Naive thymus-derived CD8-positive, alpha-beta T cell (primary cell): Measurements from ENCODE around the gene SERPING1. TPM values are rescaled to one million over a fixed set of nuclear protein-coding genes. Genes with fewer than 3 reads are reported as not detected.
A peak's percentile ranks its signal among the peaks of the same experiment; 100 is the strongest.

Experiments
- ATAC-seq, 2 donors: fragments of 150-1000 bp; cut with Tn5 transposase in 1 of 2; sonication (Bioruptor Pico), chemical (Tn5 transposase) in 1 of 2; 1 replicate in 1 of 2; 2 replicates in 1 of 2; pipeline ENCODE4 v1.10.0; 2021; ENCODE audit warnings: mild to moderate bottlenecking in 2 of 2, moderate library complexity in 2 of 2
- POLR2A ChIA-PET: fragments of 350-600 bp; sonication (Branson Sonifier 250); formaldehyde crosslinking; loops from one replicate; lab custom pipeline; 2021; ENCODE audit warnings: antibody characterized with exemption; lab: Charles Lee
- DNase-seq, 10 donors: peaks; one replicate each; pipeline versions ENCODE4 v3.0.0 to v3.0.0-alpha.2; 2020 to 2022
- H3K27ac Mint-ChIP-seq, 10 donors: one replicate each; pipeline ENCODE4 v1.8.0; 2020 to 2022; ENCODE audit warnings: mild to moderate bottlenecking in 10 of 10, mixed read lengths in 10 of 10, moderate library complexity in 4 of 10, inconsistent platforms in 1 of 10
- H3K27me3 Mint-ChIP-seq, 5 donors: one replicate each; pipeline ENCODE4 v1.8.0; 2021 to 2022; ENCODE audit warnings: mixed read lengths in 5 of 5
- H3K36me3 Mint-ChIP-seq, 3 donors: one replicate each; pipeline ENCODE4 v1.8.0; 2020 to 2022; ENCODE audit warnings: mixed read lengths in 3 of 3, mild to moderate bottlenecking in 2 of 3, inconsistent platforms in 1 of 3
- H3K4me1 Mint-ChIP-seq, 4 donors: one replicate each; pipeline ENCODE4 v1.8.0; 2021 to 2022; ENCODE audit warnings: mixed read lengths in 4 of 4
- H3K4me3 Mint-ChIP-seq, 10 donors: one replicate each; pipeline ENCODE4 v1.8.0; 2020 to 2022; ENCODE audit warnings: mild to moderate bottlenecking in 10 of 10, mixed read lengths in 10 of 10, moderate library complexity in 6 of 10, inconsistent platforms in 1 of 10
- H3K9me3 Mint-ChIP-seq, 9 donors: one replicate each; pipeline ENCODE4 v1.8.0; 2020 to 2022; ENCODE audit warnings: mixed read lengths in 9 of 9, mild to moderate bottlenecking in 3 of 9, inconsistent platforms in 1 of 9, moderate library complexity in 1 of 9
- polyA plus RNA-seq, 3 donors: library from polyadenylated mRNA; unstranded; fragments of 300-500 nt; fragmentation: Illumina TruSeq; gene quantifications; one replicate each; pipeline ENCODE4 v1.2.3, GENCODE V29; 2021
- total RNA-seq, 8 experiments: library from RNA in 2 of 8; stranded (reverse) in 2 of 8; gene quantifications; one replicate each; pipeline ENCODE4 v1.2.3 and lab custom pipeline; 2021 to 2026

Gene SERPING1
- total and polyA plus RNA-seq, 5 experiments from 2014 or later, result not detected

DNA sequence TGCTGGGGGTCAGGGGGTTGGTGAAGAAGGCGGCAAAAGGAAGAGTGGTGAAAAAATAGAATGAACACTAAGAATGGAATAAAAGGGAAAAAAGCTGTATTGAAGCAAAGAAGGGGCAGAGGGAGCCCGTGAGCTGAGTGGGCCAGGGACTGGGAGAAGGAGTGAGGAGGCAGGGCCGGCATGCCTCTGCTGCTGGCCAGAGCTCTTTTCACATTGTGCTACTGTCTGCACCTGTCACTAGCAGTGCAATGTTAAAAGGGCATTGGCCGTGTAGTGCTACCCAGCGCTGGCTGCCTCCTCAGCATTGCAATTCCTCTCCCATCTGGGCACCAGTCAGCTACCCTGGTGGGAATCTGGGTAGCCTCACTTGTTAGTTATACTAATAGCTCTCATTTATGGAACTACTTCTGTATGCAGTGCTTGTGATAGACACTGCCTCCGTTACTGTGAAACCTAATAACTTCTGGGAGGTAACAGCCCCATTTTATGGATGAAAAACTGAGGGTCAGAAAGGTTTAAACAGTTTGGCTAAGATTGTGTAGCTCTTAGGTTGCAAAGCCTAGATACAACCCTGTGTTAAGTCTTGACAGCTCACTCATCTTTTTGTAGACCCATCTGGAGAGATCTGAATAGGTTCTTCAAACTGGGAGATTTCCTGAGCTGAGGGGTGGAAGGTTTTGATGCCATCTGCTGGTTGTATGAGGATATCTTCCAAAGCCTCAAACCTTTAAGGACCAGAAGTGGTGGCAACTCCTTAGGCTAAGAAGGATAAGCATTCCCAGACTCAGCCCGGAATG, 43.7 kb downstream of the SERPING1 start:
- POLR2A ChIA-PET, result interaction anchor here (0.9 to 4.3 kb wide), 3 partner anchors 27 to 103 kb away, joined by 3 to 33 read pairs (median 3); partner anchors contain the start of genes UBE2L6 and ZDHHC5
- peaks cover 8 to 25% (median 22%) of the 10 kb centered on the region in 4 donors for H3K4me1 Mint-ChIP-seq
- ATAC-seq (peak in 1 of 2 donors; percentile 23), DNase-seq (peak in 3 of 10 donors; percentile 29 to 47 (median 42))
- peak overlapping the region in 2 of 10 donors; percentile 22 to 26 for H3K4me3 Mint-ChIP-seq
- no peaks in the 10 kb centered on the region for H3K9me3 Mint-ChIP-seq
- no peaks in the 10 kb centered on the region for H3K36me3 Mint-ChIP-seq
- peaks cover 1 to 44% (median 18%) of the 10 kb centered on the region in 5 donors for H3K27me3 Mint-ChIP-seq
- H3K27ac Mint-ChIP-seq, result peak overlapping the region in 1 of 10 donors; percentile 23

DNA sequence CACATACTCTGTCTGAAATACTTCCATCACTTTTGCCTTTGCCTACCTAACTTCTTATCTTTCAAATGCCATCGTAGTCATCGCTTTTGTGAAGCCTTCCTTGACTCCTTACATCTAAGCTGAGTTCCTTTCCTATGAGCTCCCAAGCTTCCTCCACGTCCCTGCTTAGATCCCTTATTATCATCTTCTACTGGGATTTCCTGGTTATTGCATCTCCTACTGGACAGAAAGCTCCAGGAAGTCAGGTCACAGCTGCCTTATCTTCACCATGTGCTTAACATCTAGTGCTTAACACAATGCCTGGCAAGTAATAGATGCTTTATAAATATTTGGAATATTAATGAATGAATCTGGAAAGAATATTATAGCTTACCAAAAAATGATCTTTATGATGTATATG, 46.3 kb downstream of the SERPING1 start:
- ATAC-seq, result no peak
- H3K27me3 Mint-ChIP-seq, result peaks cover 13 to 56% (median 35%) of the 10 kb centered on the region in 5 donors
- no peak overlapping the region for H3K27ac Mint-ChIP-seq
- DNase-seq, result no peak
- H3K4me3 Mint-ChIP-seq, result no peak overlapping the region
- H3K9me3 Mint-ChIP-seq, result no peaks in the 10 kb centered on the region
- H3K4me1 Mint-ChIP-seq, result peaks cover 12 to 43% (median 35%) of the 10 kb centered on the region in 4 donors
- POLR2A ChIA-PET, result interaction anchor here (0.6 to 2.2 kb wide), 4 partner anchors 13 to 146 kb away, joined by 4 to 12 read pairs (median 6); partner anchors contain the start of gene UBE2L6
- no peaks in the 10 kb centered on the region for H3K36me3 Mint-ChIP-seq

DNA sequence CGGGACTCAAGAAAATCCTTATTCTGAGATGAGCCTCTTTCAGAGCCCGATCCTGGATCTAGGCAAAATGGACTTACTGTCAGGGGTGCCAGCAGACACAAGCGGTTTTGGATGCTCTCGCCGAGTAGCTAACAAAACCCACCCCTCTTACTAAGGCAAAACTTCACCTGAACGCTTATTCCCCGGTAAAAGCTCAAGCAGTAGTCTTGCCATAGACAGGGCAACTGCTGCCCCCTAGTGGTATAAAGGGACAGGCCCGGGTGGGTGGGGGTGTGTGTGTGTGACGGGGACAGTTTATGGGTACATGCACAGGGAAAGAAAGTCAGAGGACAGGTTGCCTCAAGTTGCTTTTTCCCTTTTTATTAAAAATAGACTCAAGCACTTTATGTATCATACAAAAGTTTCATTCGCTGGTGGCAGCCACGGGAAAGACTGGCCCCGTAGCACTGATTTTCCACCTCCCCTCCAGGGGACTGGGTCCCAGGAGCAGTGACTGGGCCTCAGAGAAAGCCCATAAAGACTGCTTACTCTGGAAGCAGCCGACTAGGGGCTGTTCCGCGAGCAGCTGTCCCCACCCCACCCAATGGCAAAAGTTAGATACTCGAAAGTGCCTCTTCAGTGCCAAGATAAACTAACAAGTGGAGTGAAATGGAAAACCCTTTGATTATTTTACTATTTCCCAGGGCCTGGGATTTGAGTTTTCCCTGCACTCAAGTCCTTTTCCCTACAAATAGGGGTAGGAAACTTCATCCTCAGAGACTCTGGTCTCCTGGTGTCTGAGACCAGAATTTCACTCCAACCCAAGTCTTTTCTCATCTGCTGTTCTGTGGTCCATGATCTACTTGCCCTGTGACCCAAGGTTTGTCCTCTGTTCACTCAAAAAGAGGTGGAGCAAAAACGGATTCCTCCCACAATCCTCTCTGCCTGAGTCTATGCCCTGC, 47.5 kb downstream of the SERPING1 start:
- no peaks in the 10 kb centered on the region for H3K9me3 Mint-ChIP-seq
- peak overlapping the region in 3 of 10 donors; percentile 21 to 41 (median 41) for H3K27ac Mint-ChIP-seq
- DNase-seq, result peak; percentile 70 to 93 (median 85)
- H3K36me3 Mint-ChIP-seq, result no peaks in the 10 kb centered on the region
- H3K4me1 Mint-ChIP-seq, result peaks cover 15 to 50% (median 39%) of the 10 kb centered on the region in 4 donors
- H3K27me3 Mint-ChIP-seq, result peaks cover 13 to 59% (median 38%) of the 10 kb centered on the region in 5 donors
- H3K4me3 Mint-ChIP-seq, result peak overlapping the region in 1 of 10 donors; percentile 25
- POLR2A ChIA-PET, result interaction anchor here (0.7 to 2.2 kb wide), 5 partner anchors 12 to 155 kb away, joined by 3 to 12 read pairs (median 5); partner anchors contain the start of gene UBE2L6
- ATAC-seq, result peak; percentile 72 to 77

DNA sequence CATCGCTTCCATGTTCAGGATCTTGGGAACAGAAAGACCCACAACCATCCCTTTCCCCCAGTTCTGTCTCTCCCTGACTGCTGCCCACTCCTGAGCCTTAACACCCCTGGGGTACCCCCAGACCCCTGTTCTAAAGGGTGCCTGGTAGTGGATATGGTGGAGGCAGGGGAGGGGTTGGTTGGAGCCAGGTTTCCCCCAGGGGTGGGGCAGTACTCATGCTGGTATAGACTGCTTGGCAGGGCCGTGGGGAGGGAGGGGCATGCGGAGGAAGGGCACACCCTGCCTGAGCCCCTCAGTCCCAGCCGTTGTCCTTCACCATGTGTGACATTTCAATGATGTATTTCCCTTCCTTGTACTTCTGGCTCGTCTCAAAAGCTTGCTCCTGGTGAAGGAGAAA, 48.2 kb downstream of the SERPING1 start:
- no peak for ATAC-seq
- H3K27me3 Mint-ChIP-seq, result peaks cover 13 to 59% (median 38%) of the 10 kb centered on the region in 5 donors
- no peaks in the 10 kb centered on the region for H3K36me3 Mint-ChIP-seq
- H3K27ac Mint-ChIP-seq, result peak overlapping the region in 4 of 10 donors; percentile 10 to 69 (median 31)
- H3K4me3 Mint-ChIP-seq, result no peak overlapping the region
- POLR2A ChIA-PET, result no interaction called here
- no peaks in the 10 kb centered on the region for H3K9me3 Mint-ChIP-seq
- peaks cover 17 to 55% (median 45%) of the 10 kb centered on the region in 4 donors for H3K4me1 Mint-ChIP-seq
- DNase-seq, result no peak

DNA sequence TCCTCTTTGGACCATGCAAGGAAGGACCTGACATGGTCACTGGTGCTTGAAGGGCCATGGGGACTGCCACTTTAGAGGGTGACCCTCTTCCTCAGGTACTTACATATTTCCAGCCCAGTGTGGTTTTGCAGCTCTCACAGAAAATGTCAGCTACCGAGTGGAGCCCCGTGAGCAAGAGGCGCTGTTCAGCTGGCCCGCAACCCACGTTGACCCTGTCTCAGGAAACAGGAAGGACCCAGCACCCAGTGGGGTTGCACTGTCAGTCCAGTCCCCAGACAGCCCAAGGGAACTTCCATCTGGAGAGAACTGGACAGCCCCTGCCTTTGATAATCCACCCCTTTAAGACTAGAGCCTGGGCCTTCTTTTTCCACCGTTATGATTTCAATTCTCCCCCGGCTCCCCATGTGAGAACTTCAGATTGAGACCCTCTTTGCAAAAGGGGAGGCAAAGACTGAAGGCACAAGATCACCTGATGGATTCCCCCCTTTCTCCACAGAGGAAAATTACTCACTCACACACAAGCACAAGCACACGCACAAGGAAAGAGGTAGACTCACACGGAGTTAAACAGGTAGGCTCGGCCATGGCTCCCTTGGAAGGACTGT, 48.8 kb downstream of the SERPING1 start:
- Mint-ChIP-seq H3K4me1 (peaks cover 17 to 57% (median 46%) of the 10 kb centered on the region in 4 donors), H3K4me3 (peak overlapping the region in 6 of 10 donors; percentile 29 to 91 (median 43)), H3K9me3 (no peaks in the 10 kb centered on the region), H3K27me3 (peaks cover 13 to 59% (median 38%) of the 10 kb centered on the region in 5 donors), H3K27ac (peak overlapping the region in 8 of 10 donors; percentile 6 to 79 (median 40)), H3K36me3 (no peaks in the 10 kb centered on the region)
- POLR2A ChIA-PET, result no interaction called here
- DNase-seq (no peak), ATAC-seq (no peak)

DNA sequence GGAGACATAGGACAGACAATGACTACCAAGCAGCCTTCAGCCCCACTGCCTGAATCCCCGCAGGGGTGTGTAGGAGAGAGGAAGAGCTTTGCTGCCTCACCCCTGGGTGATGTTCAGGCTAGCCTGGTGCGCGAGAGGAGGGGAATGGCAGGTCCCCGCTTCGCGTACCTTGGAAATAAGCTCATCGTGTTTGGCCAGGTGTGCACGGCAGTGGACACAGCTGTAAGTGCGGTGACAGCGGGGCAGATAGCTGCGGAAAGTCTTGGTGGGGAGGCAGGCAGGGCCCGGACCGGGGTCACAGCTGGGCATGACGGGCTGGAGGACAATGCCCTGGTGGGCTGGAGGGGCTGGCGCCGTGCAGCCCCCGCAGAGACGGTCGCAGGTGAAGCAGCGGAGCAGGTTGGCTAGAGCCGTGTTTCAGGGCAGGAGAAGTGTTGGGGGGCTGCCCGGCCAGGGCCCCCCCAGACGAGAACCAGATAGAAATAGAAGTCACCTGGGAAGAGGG, 49.4 kb downstream of the SERPING1 start:
- DNase-seq, result no peak
- Mint-ChIP-seq H3K4me1 (peaks cover 17 to 56% (median 45%) of the 10 kb centered on the region in 4 donors), H3K36me3 (no peaks in the 10 kb centered on the region), H3K27ac (peak overlapping the region in 9 of 10 donors; percentile 6 to 80 (median 57)), H3K27me3 (peaks cover 13 to 59% (median 38%) of the 10 kb centered on the region in 5 donors), H3K9me3 (no peaks in the 10 kb centered on the region), H3K4me3 (peak overlapping the region in 7 of 10 donors; percentile 26 to 91 (median 35))
- ATAC-seq, result no peak
- POLR2A ChIA-PET, result interaction anchor here (1.8 kb wide), 1 partner anchor 20 kb away, joined by 4 read pairs; the partner anchor contains the start of gene ZDHHC5

DNA sequence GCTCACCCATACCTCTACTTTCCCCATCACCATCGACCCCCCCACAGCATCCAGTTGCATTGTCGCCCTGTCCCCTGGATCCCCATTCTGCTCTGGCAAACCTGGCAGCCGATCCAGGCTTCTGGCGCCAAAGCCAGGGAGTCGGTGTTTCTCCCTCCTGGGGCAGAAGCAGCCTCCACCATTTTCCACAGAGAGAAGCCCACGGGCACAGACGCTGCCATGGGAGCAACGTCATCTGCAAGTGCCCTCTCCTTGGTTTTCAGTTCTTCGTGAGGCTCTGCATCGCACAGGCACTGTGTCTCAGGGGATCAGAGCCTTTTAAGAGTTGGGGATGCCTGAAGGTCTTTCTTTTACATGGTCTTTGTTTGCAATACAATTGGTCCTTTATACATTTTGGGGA, 49.9 kb downstream of the SERPING1 start:
- ATAC-seq (no peak), DNase-seq (no peak)
- H3K4me1 Mint-ChIP-seq, result peaks cover 17 to 57% (median 48%) of the 10 kb centered on the region in 4 donors
- peaks cover 13 to 59% (median 38%) of the 10 kb centered on the region in 5 donors for H3K27me3 Mint-ChIP-seq
- no peaks in the 10 kb centered on the region for H3K36me3 Mint-ChIP-seq
- H3K4me3 Mint-ChIP-seq, result peak overlapping the region in 5 of 10 donors; percentile 13 to 94 (median 39)
- POLR2A ChIA-PET, result interaction anchor here (1.8 kb wide), 1 partner anchor 20 kb away, joined by 4 read pairs; the partner anchor contains the start of gene ZDHHC5
- peak overlapping the region in 5 of 10 donors; percentile 25 to 88 (median 80) for H3K27ac Mint-ChIP-seq
- H3K9me3 Mint-ChIP-seq, result no peaks in the 10 kb centered on the region

DNA sequence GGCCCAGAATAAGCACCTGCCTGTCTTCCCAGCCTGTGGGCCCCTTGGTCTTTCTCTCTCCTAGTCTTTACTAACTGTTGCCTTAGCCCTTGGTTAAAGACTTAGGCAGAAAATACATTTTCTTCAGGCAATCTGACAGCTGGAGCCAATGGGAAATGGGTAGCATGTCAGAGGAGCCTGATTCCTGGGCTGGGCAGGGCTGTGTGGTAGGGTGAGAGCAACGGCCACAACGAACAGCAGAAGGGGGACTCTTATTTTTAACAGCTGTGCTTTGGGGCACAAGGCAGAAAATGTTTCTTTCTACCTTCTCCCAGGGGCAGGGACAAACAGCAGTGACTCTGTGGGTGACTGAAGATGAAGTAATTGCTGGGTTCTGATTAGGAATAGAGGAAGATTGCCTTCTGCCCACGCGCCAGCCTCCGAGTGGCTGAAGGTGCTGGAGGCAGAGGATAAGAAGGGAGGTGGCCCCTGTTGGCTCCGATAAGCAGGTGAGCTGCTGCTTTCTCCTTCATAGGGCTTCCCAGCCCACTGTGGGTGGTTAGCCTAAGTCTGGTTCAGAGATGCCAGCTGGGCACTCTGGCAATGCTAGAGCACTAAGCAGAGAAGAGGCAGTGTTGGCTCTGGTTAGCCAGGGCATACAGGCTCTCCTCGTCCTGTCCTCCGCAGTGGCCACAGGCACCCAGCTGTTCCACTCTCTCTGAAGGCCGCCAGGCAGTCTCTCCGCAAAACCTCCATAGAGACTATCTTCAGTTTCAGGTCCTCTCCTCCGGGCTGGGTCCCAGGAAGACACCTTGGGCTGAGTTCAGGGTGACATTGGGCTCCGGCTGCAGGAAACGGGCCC, 50.7 kb downstream of the SERPING1 start:
- H3K27ac Mint-ChIP-seq, result peak overlapping the region; percentile 84 to 98 (median 95)
- ATAC-seq, result no peak
- H3K4me1 Mint-ChIP-seq, result peaks cover 18 to 65% (median 54%) of the 10 kb centered on the region in 4 donors
- H3K9me3 Mint-ChIP-seq, result no peaks in the 10 kb centered on the region
- POLR2A ChIA-PET, result interaction anchor here (0.5 to 1.8 kb wide), 3 partner anchors 19 to 1506 kb away, joined by 4 to 11 read pairs (median 4); partner anchors contain the start of genes UBE2L6 and ZDHHC5
- H3K27me3 Mint-ChIP-seq, result peaks cover 13 to 56% (median 38%) of the 10 kb centered on the region in 5 donors
- H3K4me3 Mint-ChIP-seq, result peak overlapping the region; percentile 78 to 96 (median 89)
- DNase-seq, result peak in 1 of 10 donors; percentile 16
- no peaks in the 10 kb centered on the region for H3K36me3 Mint-ChIP-seq

DNA sequence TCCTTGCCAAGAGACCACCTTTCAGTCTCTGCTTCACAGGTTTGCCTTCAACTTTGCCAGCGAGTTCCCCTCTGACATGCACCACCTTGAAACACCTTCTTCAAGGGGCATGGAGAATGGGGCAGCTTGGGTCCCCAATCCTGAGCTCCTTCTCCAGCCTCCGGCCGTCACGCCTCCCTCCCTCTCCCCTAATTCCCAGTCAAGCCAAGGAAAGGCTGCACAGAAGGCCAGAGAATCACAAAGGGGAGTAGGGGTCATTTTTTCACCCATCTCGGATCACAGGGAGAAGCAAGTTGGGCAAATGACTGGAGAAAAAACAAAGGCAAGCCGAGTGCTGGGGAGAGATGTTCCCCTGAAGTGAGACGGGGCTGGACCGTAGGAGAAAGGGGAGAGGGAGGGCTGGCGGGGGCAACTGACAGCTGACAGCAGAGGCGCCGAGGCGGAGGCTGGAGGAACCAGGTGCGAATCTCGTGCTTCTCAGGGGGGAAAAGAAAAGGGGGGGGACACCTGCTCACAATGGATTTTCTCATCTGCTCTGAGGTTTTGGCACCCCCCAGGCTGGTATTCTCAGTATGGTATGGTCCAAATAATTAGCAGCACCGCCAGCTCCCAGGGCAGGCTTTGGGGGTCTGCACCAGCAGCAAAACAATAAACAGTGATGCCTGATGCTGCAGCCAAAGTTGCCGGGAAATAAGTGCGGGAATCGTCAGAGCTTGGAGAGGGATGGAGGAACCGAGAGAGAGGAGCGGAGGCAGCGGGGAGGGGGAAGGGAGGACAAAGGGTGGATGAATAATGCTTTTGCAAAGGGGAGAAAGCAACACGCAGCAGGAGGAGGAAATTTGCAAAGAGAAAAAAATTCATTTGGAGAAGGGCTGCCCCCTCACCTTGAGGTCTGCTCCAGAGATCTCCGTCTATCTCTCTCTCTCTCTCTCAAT, 51.6 kb downstream of the SERPING1 start:
- POLR2A ChIA-PET, result interaction anchor here (0.5 to 1.6 kb wide), 4 partner anchors 81 to 1505 kb away, joined by 3 to 11 read pairs (median 4); partner anchors contain the start of gene UBE2L6
- Mint-ChIP-seq H3K27me3 (peaks cover 12 to 47% (median 36%) of the 10 kb centered on the region in 5 donors), H3K9me3 (no peaks in the 10 kb centered on the region), H3K27ac (peak overlapping the region; percentile 84 to 98 (median 95)), H3K4me3 (peak overlapping the region; percentile 78 to 96 (median 89)), H3K36me3 (no peaks in the 10 kb centered on the region), H3K4me1 (peaks cover 19 to 66% (median 57%) of the 10 kb centered on the region in 4 donors)
- ATAC-seq (peak in 1 of 2 donors; percentile 9), DNase-seq (peak in 3 of 10 donors; percentile 21 to 29 (median 24))
